Keratinocyte (primary cell): ENCODE data around the gene TCP11. TPM values are rescaled to one million over a fixed set of nuclear protein-coding genes. Genes with fewer than 3 reads are reported as not detected.

Experiments
- DNase-seq: peaks from one replicate; pipeline ENCODE4 v3.0.0-alpha.2; 2011; ENCODE audit warnings: low read depth, missing footprints, low spot score
- FAIRE-seq: peaks from 2 replicates; lab custom pipeline; 2011; peaks lifted over from hg19 to GRCh38; lab: Jason Lieb, UNC
- H2AFZ ChIP-seq: 2 replicates; pipeline ENCODE4 v1.6.0; 2012; ENCODE audit warnings: low read length, control low read depth, inconsistent platforms; ENCODE audit not compliant: control insufficient read depth
- H3K27ac ChIP-seq: 2 replicates; pipeline ENCODE4 v1.5.1; 2011; ENCODE audit warnings: low read length; ENCODE audit not compliant: control insufficient read depth, insufficient read depth
- H3K27me3 ChIP-seq: 3 replicates; pipeline ENCODE4 v1.6.0; 2011; ENCODE audit warnings: low read length; ENCODE audit not compliant: control insufficient read depth, insufficient read depth; ENCODE audit errors: extremely low read depth
- H3K36me3 ChIP-seq, 2 experiments: 2 replicates in 1 of 2; 3 replicates in 1 of 2; pipeline ENCODE4 v1.5.1; 2011; ENCODE audit warnings: low read length in 2 of 2, mild to moderate bottlenecking in 1 of 2; ENCODE audit not compliant: control insufficient read depth in 2 of 2, insufficient read depth in 2 of 2; ENCODE audit errors: extremely low read depth in 1 of 2
- H3K4me1 ChIP-seq: 3 replicates; pipeline ENCODE4 v1.5.1; 2011; ENCODE audit warnings: low read length; ENCODE audit not compliant: control insufficient read depth, insufficient read depth; ENCODE audit errors: extremely low read depth
- H3K4me2 ChIP-seq: 3 replicates; pipeline ENCODE4 v1.6.0; 2011; ENCODE audit warnings: low read depth, low read length; ENCODE audit not compliant: control insufficient read depth, insufficient read depth; ENCODE audit errors: extremely low read depth
- H3K4me3 ChIP-seq, 3 experiments: fragments of 200-600 bp in 1 of 3; sonication (generic) in 1 of 3; 2 replicates in 2 of 3; 3 replicates in 1 of 3; pipeline ENCODE4 v1.5.1; 2011 to 2016; ENCODE audit warnings: low read length in 3 of 3, mild to moderate bottlenecking in 3 of 3, control low read depth in 2 of 3, inconsistent platforms in 1 of 3, low read depth in 1 of 3, mixed read lengths in 1 of 3, mixed run types in 1 of 3, moderate library complexity in 1 of 3; ENCODE audit not compliant: control insufficient read depth in 2 of 3, insufficient read depth in 2 of 3; ENCODE audit errors: extremely low read depth in 1 of 3
- H3K79me2 ChIP-seq: 2 replicates; pipeline ENCODE4 v1.6.0; 2012; ENCODE audit warnings: low read length; ENCODE audit not compliant: control insufficient read depth, insufficient read depth
- H3K9ac ChIP-seq: 3 replicates; pipeline ENCODE4 v1.6.0; 2011; ENCODE audit warnings: low read length; ENCODE audit not compliant: control insufficient read depth, insufficient read depth; ENCODE audit errors: extremely low read depth
- H3K9me1 ChIP-seq: 3 replicates; pipeline ENCODE4 v1.6.0; 2011; ENCODE audit warnings: low read length; ENCODE audit not compliant: control insufficient read depth, insufficient read depth; ENCODE audit errors: extremely low read depth
- H3K9me3 ChIP-seq: 2 replicates; pipeline ENCODE4 v1.5.1; 2012; ENCODE audit warnings: low read depth, low read length; ENCODE audit not compliant: control insufficient read depth
- H4K20me1 ChIP-seq: 3 replicates; pipeline ENCODE4 v1.6.0; 2011; ENCODE audit warnings: low read length; ENCODE audit not compliant: control insufficient read depth, insufficient read depth; ENCODE audit errors: extremely low read depth
- CTCF ChIP-seq, 3 experiments: IDR thresholded peaks in 1 of 3; conservative IDR thresholded peaks in 1 of 3; optimal IDR thresholded peaks in 1 of 3; 2 replicates in 2 of 3; 3 replicates in 1 of 3; pipeline versions ENCODE3 to v1.5.1; 2011; ENCODE audit warnings: low read length in 3 of 3, mild to moderate bottlenecking in 3 of 3, moderate library complexity in 2 of 3, control low read depth in 1 of 3, inconsistent platforms in 1 of 3; ENCODE audit not compliant: insufficient read depth in 2 of 3; ENCODE audit errors: extremely low read depth in 1 of 3
- EZH2 ChIP-seq: IDR thresholded peaks from one replicate; pipeline ENCODE4 v1.6.1; 2012; ENCODE audit warnings: inconsistent platforms, mild to moderate bottlenecking, low read length, moderate library complexity
- dilution Hi-C: fragments of 300-500 bp; cut with MboI; formaldehyde crosslinking; loops from one replicate; pipeline ENCODE4 v1.7.0; 2020; ENCODE audit warnings: low sequenced_read_pairs; ENCODE audit not compliant: extremely low pct_ligation_motif_present
- polyA plus RNA-seq, 5 experiments: library from polyadenylated mRNA; depleted of rRNA in 3 of 5; stranded (reverse) in 3 of 5; stranded (forward) in 1 of 5; unstranded in 1 of 5; fragments of >200 nt; gene quantifications; 1 replicate in 1 of 5; 2 replicates in 3 of 5; 3 replicates in 1 of 5; pipeline versions ENCODE4 v1.2.1 to v1.2.3, GENCODE V29; 2011 to 2012; ENCODE audit warnings: missing spikeins in 2 of 5, low read depth in 1 of 5, low replicate concordance in 1 of 5

Gene TCP11
- polyA plus RNA-seq, 1 donor (not counting 4 experiments of a cell fraction or from before 2014, with no cell fraction given), result not detected

- no peaks in the 10 kb centered on the region for H3K9me1 ChIP-seq
- TF ChIP-seq EZH2 (no peak), CTCF (optimal IDR thresholded peaks at IDR 0.05 in 1 of 3, IDR thresholded peaks at IDR 0.05 in 1 of 3, conservative IDR thresholded peaks at IDR 0.05 in 1 of 3; ENCODE audit: extremely low read depth in 1 of 3, insufficient read depth in 2 of 3, low read length in 3 of 3) (no peak)
- no peak overlapping the region for H3K27ac ChIP-seq
- no peaks in the 10 kb centered on the region for H3K79me2 ChIP-seq
- no peak for DNase-seq
- no peaks in the 10 kb centered on the region for H4K20me1 ChIP-seq
- H3K4me3 ChIP-seq, result no peak overlapping the region
- H3K9ac ChIP-seq, result no peak overlapping the region
- H3K27me3 ChIP-seq, result no peaks in the 10 kb centered on the region
- dilution Hi-C loops, result no loop called here
- no peak for FAIRE-seq
- no peak overlapping the region for H3K4me2 ChIP-seq
- no peaks in the 10 kb centered on the region for H3K9me3 ChIP-seq
- H3K36me3 ChIP-seq, result no peaks in the 10 kb centered on the region
- peaks cover 9% of the 10 kb centered on the region for H3K4me1 ChIP-seq
- no peak overlapping the region for H2AFZ ChIP-seq
These were observed 13.8 kb upstream of the TCP11 start for GRCh38 chr6:35154947-35155346.

DNA sequence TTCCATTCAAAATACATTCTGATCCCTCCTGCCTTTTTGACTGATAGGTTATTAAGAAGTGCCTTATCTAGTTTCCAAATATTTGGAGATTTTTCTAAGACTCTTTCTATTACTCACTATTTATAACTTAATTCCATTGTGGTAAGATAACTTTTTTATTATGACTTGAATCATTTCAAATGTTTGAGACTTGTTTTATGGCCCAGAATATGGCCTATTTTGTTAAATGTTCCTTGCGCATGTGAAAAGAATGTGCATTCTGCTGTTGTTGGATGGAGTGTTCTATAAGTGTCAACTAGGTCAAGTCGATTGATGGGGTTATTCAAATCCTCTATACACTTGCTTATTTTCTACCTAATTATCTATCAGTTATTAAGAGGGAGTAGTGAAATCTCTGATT lies 13.1 kb upstream of the TCP11 start:
- Histone ChIP-seq H3K4me2 (no peak overlapping the region), H3K79me2 (no peaks in the 10 kb centered on the region), H4K20me1 (no peaks in the 10 kb centered on the region), H3K9me3 (no peaks in the 10 kb centered on the region), H3K9ac (no peak overlapping the region), H3K36me3 (no peaks in the 10 kb centered on the region), H3K9me1 (no peaks in the 10 kb centered on the region), H3K27me3 (no peaks in the 10 kb centered on the region), H3K4me3 (no peak overlapping the region), H3K4me1 (peaks cover 9% of the 10 kb centered on the region), H3K27ac (no peak overlapping the region), H2AFZ (no peak overlapping the region)
- no peak for FAIRE-seq
- no peak for DNase-seq
- TF ChIP-seq EZH2 (no peak), CTCF (optimal IDR thresholded peaks at IDR 0.05 in 1 of 3, IDR thresholded peaks at IDR 0.05 in 1 of 3, conservative IDR thresholded peaks at IDR 0.05 in 1 of 3; ENCODE audit: extremely low read depth in 1 of 3, insufficient read depth in 2 of 3, low read length in 3 of 3) (no peak)
- dilution Hi-C loops, result no loop called here
